ENCODE measurements around the gene CNGA3. TPM values are rescaled to one million over a fixed set of nuclear protein-coding genes. Genes with fewer than 3 reads are reported as not detected.

CNGA3 gene
- polyA plus RNA-seq, 2 donors, result 0.02 to 0.05 TPM

DNA sequence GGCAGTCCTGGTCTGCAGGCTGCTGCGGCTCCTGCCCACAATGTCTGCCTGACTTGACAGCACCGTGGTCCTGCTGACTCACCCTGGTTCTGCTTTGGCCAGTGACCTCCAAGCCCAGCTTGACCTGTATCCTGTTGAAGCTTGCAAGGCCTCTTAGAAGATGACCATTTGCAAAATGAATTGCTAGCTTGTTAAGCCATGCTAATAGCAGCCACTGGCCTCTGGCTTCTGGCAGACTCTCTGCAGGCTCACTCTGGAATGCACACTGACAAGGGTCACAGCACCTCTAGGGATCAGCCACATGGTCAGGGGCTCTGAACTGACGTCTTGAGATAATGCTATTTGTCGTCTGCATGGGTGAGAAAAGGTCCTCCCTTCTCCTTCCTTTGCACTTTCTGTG is 25.9 kb downstream of the CNGA3 start:
- no peaks in the 10 kb centered on the region for H3K36me3 ChIP-seq (ENCODE audit: control insufficient read depth in 2 of 2, insufficient read depth in 2 of 2, low read length in 1 of 2)
- 61 to 69% methylated on average over 4 of the region's 4 CpGs for WGBS, 2 donors
- H3K4me3 ChIP-seq (ENCODE audit: low read depth in 1 of 2, low read length in 2 of 2), result no peak overlapping the region
- H3K27me3 ChIP-seq (ENCODE audit: control insufficient read depth in 1 of 2, insufficient read depth in 2 of 2, low read length in 2 of 2), result no peaks in the 10 kb centered on the region
- H3K4me1 ChIP-seq (ENCODE audit: control insufficient read depth in 2 of 2, insufficient read depth in 2 of 2, low read length in 1 of 2), result peaks cover 0 to 2% of the 10 kb centered on the region in 2 donors
- peaks cover 0 to 4% of the 10 kb centered on the region in 2 donors for H3K9me3 ChIP-seq (ENCODE audit: control insufficient read depth in 2 of 2, insufficient read depth in 1 of 2, low read depth in 1 of 2, low read length in 1 of 2)
- no peak overlapping the region for H3K27ac ChIP-seq (ENCODE audit: low read depth in 2 of 2, low read length in 1 of 2)

DNA sequence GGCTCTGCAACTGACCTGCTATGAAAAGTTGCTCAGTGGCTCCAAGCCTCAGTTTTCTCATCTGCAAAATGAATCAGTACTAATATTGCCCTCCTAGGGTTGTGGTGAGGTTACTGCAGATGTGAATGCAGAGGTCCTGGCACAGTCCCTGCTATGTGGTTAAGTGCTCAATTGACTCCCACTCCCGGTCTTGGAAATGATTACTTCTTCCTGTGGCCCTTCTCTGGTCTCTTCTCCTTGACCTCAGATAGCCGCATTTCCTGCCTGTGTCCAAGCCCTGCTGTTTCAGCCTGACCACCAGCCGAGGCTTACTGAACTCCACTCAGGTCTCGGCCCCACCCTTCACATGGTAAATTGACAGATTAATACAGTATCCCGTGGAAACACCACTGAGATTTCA is 26.3 kb downstream of the CNGA3 start:
- H3K4me1 ChIP-seq (ENCODE audit: control insufficient read depth in 2 of 2, insufficient read depth in 2 of 2, low read length in 1 of 2), result peaks cover 0 to under 1% of the 10 kb centered on the region in 2 donors
- H3K27ac ChIP-seq (ENCODE audit: low read depth in 2 of 2, low read length in 1 of 2), result no peak overlapping the region
- 56 to 60% methylated on average over 5 of the region's 5 CpGs for WGBS, 2 donors
- H3K9me3 ChIP-seq (ENCODE audit: control insufficient read depth in 2 of 2, insufficient read depth in 1 of 2, low read depth in 1 of 2, low read length in 1 of 2), result peaks cover 0 to 4% of the 10 kb centered on the region in 2 donors
- no peaks in the 10 kb centered on the region for H3K27me3 ChIP-seq (ENCODE audit: control insufficient read depth in 1 of 2, insufficient read depth in 2 of 2, low read length in 2 of 2)
- no peak overlapping the region for H3K4me3 ChIP-seq (ENCODE audit: low read depth in 1 of 2, low read length in 2 of 2)
- no peaks in the 10 kb centered on the region for H3K36me3 ChIP-seq (ENCODE audit: control insufficient read depth in 2 of 2, insufficient read depth in 2 of 2, low read length in 1 of 2)

DNA sequence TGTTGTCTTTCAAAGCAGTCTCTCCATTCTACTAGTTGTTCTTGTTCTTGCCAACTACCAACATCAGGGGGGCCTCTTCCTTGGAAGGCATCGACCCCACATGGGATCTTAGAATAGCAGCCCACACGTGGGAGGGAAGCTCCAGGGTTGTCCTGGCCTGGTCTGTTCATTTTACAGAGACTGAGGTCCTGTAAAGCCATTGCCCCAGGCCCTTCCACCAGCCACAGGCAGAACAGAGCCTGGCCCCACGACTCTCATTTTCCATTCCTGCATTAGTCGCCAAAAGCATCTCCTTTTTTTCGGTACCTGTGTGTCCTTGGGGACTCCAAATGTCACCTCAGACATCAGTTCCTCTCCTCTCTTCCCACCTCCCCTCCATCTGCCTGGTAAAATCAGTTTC is 28.0 kb downstream of the CNGA3 start:
- Histone ChIP-seq H3K9me3 (ENCODE audit: control insufficient read depth in 2 of 2, insufficient read depth in 1 of 2, low read depth in 1 of 2, low read length in 1 of 2) (no peaks in the 10 kb centered on the region), H3K27ac (ENCODE audit: low read depth in 2 of 2, low read length in 1 of 2) (no peak overlapping the region), H3K27me3 (ENCODE audit: control insufficient read depth in 1 of 2, insufficient read depth in 2 of 2, low read length in 2 of 2) (no peaks in the 10 kb centered on the region), H3K36me3 (ENCODE audit: control insufficient read depth in 2 of 2, insufficient read depth in 2 of 2, low read length in 1 of 2) (no peaks in the 10 kb centered on the region), H3K4me3 (ENCODE audit: low read depth in 1 of 2, low read length in 2 of 2) (no peak overlapping the region), H3K4me1 (ENCODE audit: control insufficient read depth in 2 of 2, insufficient read depth in 2 of 2, low read length in 1 of 2) (peaks cover 0 to 3% of the 10 kb centered on the region in 2 donors)
- 60 to 66% methylated on average over 5 of the region's 5 CpGs for WGBS, 2 donors

DNA sequence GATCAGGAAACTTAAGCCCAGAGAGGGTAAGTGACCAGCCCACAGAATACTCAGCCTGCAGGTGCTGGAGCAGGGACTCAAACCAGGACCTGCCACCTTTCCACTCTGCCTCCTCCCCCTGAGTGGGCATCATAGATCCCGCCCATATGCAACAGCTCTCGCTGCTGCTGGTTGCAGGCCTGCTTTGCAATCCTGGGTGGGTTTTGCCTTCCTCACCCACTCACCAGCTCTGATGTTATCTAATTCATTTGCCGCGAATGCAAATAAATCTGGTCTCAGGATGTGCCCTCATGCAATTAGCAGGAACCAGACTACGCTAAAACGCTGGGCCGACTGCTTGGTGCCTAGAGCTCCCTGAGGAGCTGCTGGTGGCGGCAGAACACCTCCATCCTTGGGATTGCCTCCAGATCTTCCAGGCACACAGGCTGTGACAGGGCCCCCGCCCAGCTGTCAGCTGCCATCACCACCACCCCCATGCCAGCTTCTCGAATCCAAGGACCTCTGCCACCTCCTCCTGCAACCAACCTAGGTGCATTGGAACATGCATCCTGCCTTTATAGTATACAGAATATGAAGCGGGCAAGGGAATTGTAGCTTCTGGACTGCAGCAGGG is 28.8 kb downstream of the CNGA3 start:
- H3K4me1 ChIP-seq (ENCODE audit: control insufficient read depth in 2 of 2, insufficient read depth in 2 of 2, low read length in 1 of 2), result peaks cover 0 to 4% of the 10 kb centered on the region in 2 donors
- no peak overlapping the region for H3K27ac ChIP-seq (ENCODE audit: low read depth in 2 of 2, low read length in 1 of 2)
- WGBS, 2 donors, result 85% methylated on average over 11 of the region's 11 CpGs
- no peaks in the 10 kb centered on the region for H3K36me3 ChIP-seq (ENCODE audit: control insufficient read depth in 2 of 2, insufficient read depth in 2 of 2, low read length in 1 of 2)
- H3K27me3 ChIP-seq (ENCODE audit: control insufficient read depth in 1 of 2, insufficient read depth in 2 of 2, low read length in 2 of 2), result no peaks in the 10 kb centered on the region
- H3K9me3 ChIP-seq (ENCODE audit: control insufficient read depth in 2 of 2, insufficient read depth in 1 of 2, low read depth in 1 of 2, low read length in 1 of 2), result no peaks in the 10 kb centered on the region
- no peak overlapping the region for H3K4me3 ChIP-seq (ENCODE audit: low read depth in 1 of 2, low read length in 2 of 2)

DNA sequence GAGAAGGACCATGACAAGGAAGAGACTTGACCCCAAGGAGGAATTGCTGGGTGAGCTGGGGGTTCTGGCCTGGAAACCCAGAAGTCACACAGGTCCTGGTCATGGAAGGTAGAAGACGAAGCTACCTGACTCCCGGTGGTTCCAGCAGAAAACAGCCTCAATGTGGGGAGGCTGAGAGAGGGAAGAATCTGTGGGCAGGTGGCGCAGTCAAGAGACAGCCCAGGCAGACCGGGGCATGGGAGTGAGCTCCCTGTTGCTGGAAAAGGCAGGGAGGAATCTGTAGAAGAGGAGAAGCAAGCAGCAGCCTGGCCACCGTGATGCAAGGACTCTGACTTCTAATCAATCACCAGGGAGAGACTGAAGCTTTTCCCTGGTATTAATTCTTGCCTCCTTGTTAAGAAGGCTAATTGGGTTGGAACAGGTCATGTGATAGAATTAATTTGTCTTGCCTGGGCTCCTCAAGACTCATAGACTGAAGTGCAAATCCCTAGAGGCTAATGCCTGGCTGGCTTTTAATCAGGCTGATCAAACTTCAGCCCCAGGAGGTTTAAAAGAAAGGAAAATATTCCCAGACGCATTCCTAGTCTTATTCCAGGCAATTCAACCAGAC is 30.1 kb downstream of the CNGA3 start:
- Histone ChIP-seq H3K27ac (ENCODE audit: low read depth in 2 of 2, low read length in 1 of 2) (no peak overlapping the region), H3K4me3 (ENCODE audit: low read depth in 1 of 2, low read length in 2 of 2) (no peak overlapping the region), H3K9me3 (ENCODE audit: control insufficient read depth in 2 of 2, insufficient read depth in 1 of 2, low read depth in 1 of 2, low read length in 1 of 2) (no peaks in the 10 kb centered on the region), H3K36me3 (ENCODE audit: control insufficient read depth in 2 of 2, insufficient read depth in 2 of 2, low read length in 1 of 2) (no peaks in the 10 kb centered on the region), H3K4me1 (ENCODE audit: control insufficient read depth in 2 of 2, insufficient read depth in 2 of 2, low read length in 1 of 2) (peaks cover 0 to 4% of the 10 kb centered on the region in 2 donors), H3K27me3 (ENCODE audit: control insufficient read depth in 1 of 2, insufficient read depth in 2 of 2, low read length in 2 of 2) (no peaks in the 10 kb centered on the region)
- 77 to 83% methylated on average over 6 of the region's 6 CpGs for WGBS, 2 donors

DNA sequence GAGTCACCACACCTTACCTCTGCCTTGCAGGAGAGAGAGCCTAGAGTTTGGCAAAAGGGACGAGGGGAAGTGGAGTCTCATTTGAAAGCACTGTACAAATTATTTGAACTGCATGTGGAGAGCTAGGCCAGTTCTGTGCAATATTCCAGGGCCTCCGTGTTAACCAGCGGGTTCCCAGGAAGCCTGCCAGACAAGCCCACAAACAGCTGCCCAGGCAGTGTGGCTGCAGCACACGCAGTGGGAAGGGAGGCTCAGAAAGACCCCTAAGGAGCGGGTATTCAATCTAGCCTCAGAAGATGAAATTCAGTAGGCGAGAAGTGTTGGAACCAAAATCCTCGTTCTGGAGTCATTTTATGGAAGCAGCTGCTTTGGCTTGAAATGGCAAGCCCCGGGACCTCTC is 30.7 kb downstream of the CNGA3 start:
- Histone ChIP-seq H3K27me3 (ENCODE audit: control insufficient read depth in 1 of 2, insufficient read depth in 2 of 2, low read length in 2 of 2) (no peaks in the 10 kb centered on the region), H3K4me3 (ENCODE audit: low read depth in 1 of 2, low read length in 2 of 2) (no peak overlapping the region), H3K27ac (ENCODE audit: low read depth in 2 of 2, low read length in 1 of 2) (no peak overlapping the region), H3K4me1 (ENCODE audit: control insufficient read depth in 2 of 2, insufficient read depth in 2 of 2, low read length in 1 of 2) (peaks cover 0 to 4% of the 10 kb centered on the region in 2 donors), H3K36me3 (ENCODE audit: control insufficient read depth in 2 of 2, insufficient read depth in 2 of 2, low read length in 1 of 2) (no peaks in the 10 kb centered on the region), H3K9me3 (ENCODE audit: control insufficient read depth in 2 of 2, insufficient read depth in 1 of 2, low read depth in 1 of 2, low read length in 1 of 2) (no peaks in the 10 kb centered on the region)
- 74% methylated on average over 8 of the region's 8 CpGs for WGBS, 2 donors

DNA sequence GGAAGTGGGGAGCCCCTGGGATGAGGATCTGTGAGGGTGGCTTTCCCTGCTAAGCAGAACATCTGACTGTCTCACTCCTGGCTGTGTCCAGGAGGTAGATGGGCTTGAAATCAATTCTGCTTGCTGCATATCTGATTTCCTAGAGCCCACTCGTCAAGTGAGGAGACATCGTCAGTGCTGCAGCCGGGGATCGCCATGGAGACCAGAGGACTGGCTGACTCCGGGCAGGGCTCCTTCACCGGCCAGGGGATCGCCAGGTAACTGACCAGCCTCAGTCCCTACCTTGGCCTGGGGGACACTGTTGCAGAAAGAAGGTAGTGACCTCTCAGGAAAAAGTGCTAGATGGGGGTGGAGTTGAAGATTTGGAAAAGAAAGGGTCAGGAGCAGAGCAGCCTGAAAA is 31.3 kb downstream of the CNGA3 start:
- Histone ChIP-seq H3K9me3 (ENCODE audit: control insufficient read depth in 2 of 2, insufficient read depth in 1 of 2, low read depth in 1 of 2, low read length in 1 of 2) (no peaks in the 10 kb centered on the region), H3K36me3 (ENCODE audit: control insufficient read depth in 2 of 2, insufficient read depth in 2 of 2, low read length in 1 of 2) (no peaks in the 10 kb centered on the region), H3K27me3 (ENCODE audit: control insufficient read depth in 1 of 2, insufficient read depth in 2 of 2, low read length in 2 of 2) (no peaks in the 10 kb centered on the region), H3K4me1 (ENCODE audit: control insufficient read depth in 2 of 2, insufficient read depth in 2 of 2, low read length in 1 of 2) (peaks cover 0 to 4% of the 10 kb centered on the region in 2 donors), H3K27ac (ENCODE audit: low read depth in 2 of 2, low read length in 1 of 2) (no peak overlapping the region), H3K4me3 (ENCODE audit: low read depth in 1 of 2, low read length in 2 of 2) (no peak overlapping the region)
- 70 to 77% methylated on average over 7 of the region's 7 CpGs for WGBS, 2 donors

DNA sequence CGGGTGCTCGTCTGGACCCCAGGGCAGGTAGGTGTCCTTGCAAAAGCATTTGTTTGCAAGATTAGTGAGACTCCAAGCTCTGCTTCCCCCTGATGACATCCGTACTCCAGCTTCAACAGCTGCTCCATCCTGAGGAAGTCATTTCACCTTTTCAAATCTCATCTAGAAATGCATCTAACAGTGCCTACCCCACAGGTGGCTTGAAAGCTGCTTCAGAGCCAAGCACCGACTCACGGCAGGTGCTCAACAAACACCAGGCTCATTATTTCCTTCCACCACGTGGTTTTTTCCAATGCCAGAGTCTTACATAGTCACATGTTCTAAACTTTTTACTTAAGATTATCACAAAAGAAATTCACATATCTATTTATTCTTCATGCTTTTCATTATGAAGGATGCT is 31.9 kb downstream of the CNGA3 start:
- Histone ChIP-seq H3K36me3 (ENCODE audit: control insufficient read depth in 2 of 2, insufficient read depth in 2 of 2, low read length in 1 of 2) (no peaks in the 10 kb centered on the region), H3K4me3 (ENCODE audit: low read depth in 1 of 2, low read length in 2 of 2) (no peak overlapping the region), H3K9me3 (ENCODE audit: control insufficient read depth in 2 of 2, insufficient read depth in 1 of 2, low read depth in 1 of 2, low read length in 1 of 2) (no peaks in the 10 kb centered on the region), H3K27me3 (ENCODE audit: control insufficient read depth in 1 of 2, insufficient read depth in 2 of 2, low read length in 2 of 2) (no peaks in the 10 kb centered on the region), H3K4me1 (ENCODE audit: control insufficient read depth in 2 of 2, insufficient read depth in 2 of 2, low read length in 1 of 2) (peaks cover 0 to 4% of the 10 kb centered on the region in 2 donors), H3K27ac (ENCODE audit: low read depth in 2 of 2, low read length in 1 of 2) (no peak overlapping the region)
- 54 to 59% methylated on average over 6 of the region's 6 CpGs for WGBS, 2 donors

DNA sequence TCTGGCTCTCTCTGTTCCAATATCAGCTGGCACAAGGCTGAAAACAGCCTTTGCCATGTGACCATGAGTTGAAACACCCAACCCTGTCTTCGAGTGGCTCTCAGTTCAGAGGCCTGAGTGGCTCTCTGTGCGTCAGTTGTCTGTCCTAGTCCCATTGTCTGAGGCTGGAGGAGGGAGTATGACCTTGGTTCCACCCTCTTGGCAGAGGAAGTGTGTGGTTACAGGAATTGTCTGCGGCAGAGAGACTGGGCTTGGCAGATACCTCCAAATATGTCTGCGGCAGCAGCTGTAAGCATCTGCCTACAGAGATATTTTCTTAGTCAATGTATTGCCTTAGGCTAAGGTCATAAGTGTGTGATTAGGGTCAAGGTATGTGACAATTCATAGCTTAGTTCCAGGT is 32.6 kb downstream of the CNGA3 start:
- Histone ChIP-seq H3K9me3 (ENCODE audit: control insufficient read depth in 2 of 2, insufficient read depth in 1 of 2, low read depth in 1 of 2, low read length in 1 of 2) (no peaks in the 10 kb centered on the region), H3K27ac (ENCODE audit: low read depth in 2 of 2, low read length in 1 of 2) (no peak overlapping the region)
- 34 to 45% methylated on average over 4 of the region's 4 CpGs for WGBS, 2 donors

More for the DNA sequence above, 32.6 kb downstream of the CNGA3 start:
- no peak overlapping the region for H3K4me3 ChIP-seq (ENCODE audit: low read depth in 1 of 2, low read length in 2 of 2)
- H3K27me3 ChIP-seq (ENCODE audit: control insufficient read depth in 1 of 2, insufficient read depth in 2 of 2, low read length in 2 of 2), result no peaks in the 10 kb centered on the region
- peaks cover 0 to 4% of the 10 kb centered on the region in 2 donors for H3K4me1 ChIP-seq (ENCODE audit: control insufficient read depth in 2 of 2, insufficient read depth in 2 of 2, low read length in 1 of 2)
- H3K36me3 ChIP-seq (ENCODE audit: control insufficient read depth in 2 of 2, insufficient read depth in 2 of 2, low read length in 1 of 2), result no peaks in the 10 kb centered on the region
